Subcutaneous adipose tissue (tissue), 4 donors: ENCODE measurements around the gene IVL. TPM values are rescaled to one million over a fixed set of nuclear protein-coding genes. Genes with fewer than 3 reads are reported as not detected.

Source experiments
- total RNA-seq, 4 donors: library from RNA; depleted of rRNA; stranded (reverse); fragments of >200 nt; gene quantifications; one replicate each; pipeline ENCODE4 v1.1.0, GENCODE V29; 2016
- TF ChIP-seq, protein P1 (sequence below): fragments of 450-650 bp; IDR thresholded peaks from one replicate; pipeline ENCODE4 v1.5.1; 2016; ENCODE audit warnings: low read depth, mild to moderate bottlenecking, control low read depth, antibody characterized with exemption, moderate library complexity

The IVL gene
- total RNA-seq, 4 donors from 2014 or later, result not detected

DNA sequence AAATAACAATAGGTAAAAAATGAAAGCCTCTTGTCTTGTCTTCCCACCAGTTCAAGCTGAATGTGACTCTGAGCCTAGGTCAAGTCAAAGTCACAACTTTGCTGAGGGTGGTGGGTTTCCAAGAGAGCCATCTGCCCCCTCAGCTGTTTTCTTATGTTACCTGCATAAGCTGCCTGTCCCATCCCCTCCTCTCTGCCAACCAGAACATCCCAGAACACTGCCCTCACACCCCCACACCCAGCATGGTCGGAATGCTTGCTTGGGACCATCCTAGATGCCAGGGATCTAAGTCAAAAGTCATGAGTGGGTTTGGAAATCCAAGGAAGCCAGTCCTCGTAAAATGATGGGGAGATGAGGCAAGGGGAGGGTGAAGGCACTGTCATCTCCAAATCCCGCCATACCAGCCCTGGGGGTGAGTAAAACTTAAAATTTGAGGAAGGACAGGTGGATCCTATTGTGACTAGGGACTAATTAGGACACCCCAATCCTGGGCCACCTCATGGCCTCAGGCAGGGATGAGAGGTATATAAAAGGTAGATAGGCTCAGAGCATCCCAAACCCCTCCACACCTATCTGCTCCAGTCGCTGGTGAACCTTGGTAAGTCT, 38.4 kb downstream of the IVL start, which contains the start of gene SPRR5:
Gene SPRR5 (plus strand): TSS at position 556 of the 606 bp plus-strand sequence. CDS start 1,349 bp downstream, outside the sequence.
- TF ChIP-seq, protein P1, sequence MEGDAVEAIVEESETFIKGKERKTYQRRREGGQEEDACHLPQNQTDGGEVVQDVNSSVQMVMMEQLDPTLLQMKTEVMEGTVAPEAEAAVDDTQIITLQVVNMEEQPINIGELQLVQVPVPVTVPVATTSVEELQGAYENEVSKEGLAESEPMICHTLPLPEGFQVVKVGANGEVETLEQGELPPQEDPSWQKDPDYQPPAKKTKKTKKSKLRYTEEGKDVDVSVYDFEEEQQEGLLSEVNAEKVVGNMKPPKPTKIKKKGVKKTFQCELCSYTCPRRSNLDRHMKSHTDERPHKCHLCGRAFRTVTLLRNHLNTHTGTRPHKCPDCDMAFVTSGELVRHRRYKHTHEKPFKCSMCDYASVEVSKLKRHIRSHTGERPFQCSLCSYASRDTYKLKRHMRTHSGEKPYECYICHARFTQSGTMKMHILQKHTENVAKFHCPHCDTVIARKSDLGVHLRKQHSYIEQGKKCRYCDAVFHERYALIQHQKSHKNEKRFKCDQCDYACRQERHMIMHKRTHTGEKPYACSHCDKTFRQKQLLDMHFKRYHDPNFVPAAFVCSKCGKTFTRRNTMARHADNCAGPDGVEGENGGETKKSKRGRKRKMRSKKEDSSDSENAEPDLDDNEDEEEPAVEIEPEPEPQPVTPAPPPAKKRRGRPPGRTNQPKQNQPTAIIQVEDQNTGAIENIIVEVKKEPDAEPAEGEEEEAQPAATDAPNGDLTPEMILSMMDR, result no peak

DNA sequence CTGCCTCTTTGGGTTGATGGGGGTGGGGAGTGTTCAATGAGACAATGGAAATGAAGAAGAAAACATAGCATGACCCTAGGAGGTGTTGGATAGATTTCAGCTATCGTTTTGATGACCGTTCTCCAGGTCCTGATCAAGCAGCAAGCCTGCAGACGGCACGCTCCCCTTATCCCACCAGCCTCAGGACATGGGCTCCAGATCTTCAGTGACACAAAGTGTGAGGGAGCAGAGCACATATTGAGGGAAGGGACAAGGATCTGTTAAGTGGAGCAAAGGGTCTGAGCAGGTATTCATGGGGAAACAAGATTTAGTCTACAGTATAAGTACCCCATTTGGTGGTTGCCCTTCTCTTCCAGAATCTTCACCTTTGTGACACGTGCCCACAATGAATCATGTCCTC, 43.4 kb downstream of the IVL start:
- TF ChIP-seq, protein P1, result no peak

DNA sequence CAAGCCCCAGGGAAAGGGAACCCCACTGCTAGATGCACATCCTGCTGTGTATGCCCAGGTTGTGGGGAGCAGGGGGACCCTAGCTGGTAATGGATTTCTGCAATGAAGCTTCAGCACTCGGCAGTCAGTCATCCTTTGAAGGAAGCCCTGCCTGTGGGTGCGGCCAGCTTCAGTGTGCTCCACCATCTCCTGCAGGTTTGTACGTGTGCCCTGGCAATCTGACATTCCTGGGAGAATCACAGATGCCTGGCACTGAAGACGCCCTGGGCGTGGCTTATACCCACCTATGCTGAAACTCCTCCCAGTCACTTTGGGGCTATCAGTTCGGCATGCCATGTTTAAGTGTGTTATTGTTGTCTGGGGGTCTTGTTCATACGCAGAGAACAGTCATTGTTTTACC, 45.4 kb downstream of the IVL start:
- TF ChIP-seq, protein P1, result no peak

DNA sequence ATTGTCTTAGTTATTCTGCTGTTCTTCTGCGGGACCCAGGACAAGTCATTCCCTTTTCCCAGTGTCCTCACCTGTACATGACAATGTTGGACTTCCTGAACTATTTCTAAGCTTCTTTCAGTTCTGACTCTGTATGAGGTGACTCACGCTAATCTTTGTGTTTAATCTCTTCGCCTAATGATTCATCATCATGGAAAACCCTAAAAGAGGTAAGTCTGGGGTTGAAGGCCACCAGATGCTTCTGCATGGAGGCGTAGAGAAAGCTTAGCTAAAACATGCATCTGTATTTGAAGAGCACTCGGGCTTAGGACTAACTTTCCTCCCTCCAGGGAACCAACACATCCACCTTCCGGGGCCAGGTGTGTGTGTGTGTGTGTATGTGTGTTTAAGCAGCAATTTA, 46.1 kb downstream of the IVL start:
- TF ChIP-seq, protein P1, result no peak

GRCh38 chr1:152957561-152957960, 49.2 kb downstream of the IVL start:
- TF ChIP-seq, protein P1, result no peak

- TF ChIP-seq, protein P1, result no peak
Measured at GRCh38 chr1:152959273-152959672, 50.9 kb downstream of the IVL start.

DNA sequence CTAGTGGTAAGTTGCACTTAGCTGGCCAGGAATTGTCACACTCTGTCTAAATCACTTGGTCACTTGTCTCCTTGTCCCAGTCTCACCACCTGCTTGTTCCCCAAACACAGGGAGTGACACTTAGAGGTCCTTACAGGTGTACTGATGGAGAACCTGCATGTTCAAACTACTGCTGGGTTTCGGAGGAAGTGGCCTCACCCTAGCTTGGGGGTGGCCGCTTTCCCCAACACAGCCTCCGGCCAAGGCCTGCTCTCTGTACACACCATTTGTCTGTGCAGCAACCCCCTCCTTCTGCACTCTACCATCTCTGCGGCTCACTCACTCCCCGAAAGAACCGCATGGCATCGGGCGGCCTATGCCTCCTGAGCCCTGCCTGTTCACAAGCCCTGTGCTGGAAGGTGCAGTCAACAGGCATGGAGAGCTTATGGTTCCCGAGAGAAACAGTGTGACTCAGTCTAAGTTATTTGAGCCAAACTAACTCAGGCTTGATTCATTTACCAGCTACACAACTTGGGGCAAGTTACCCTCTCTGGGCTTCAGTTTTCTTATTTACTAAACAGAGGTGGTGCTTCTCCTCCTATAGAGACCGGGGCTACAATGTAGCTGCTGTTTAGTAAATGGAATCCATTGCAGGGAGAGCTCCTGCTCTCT, 51.6 kb downstream of the IVL start:
- TF ChIP-seq, protein P1, result no peak
